GM18867 (cell line): ENCODE measurements around the gene RFTN2.
"Not testable (repeated sequence)": the region's sequence is repeated elsewhere in the genome, so short reads cannot be mapped to it uniquely, and the experiment has no call there.

Experiments
- ATAC-seq: cut with Tn5 transposase; IDR thresholded peaks from one replicate; pipeline ENCODE4 v1.9.1; 2021; ENCODE audit warnings: mild to moderate bottlenecking, moderate library complexity; ENCODE audit not compliant: unreplicated experiment

RFTN2 gene, protein sequence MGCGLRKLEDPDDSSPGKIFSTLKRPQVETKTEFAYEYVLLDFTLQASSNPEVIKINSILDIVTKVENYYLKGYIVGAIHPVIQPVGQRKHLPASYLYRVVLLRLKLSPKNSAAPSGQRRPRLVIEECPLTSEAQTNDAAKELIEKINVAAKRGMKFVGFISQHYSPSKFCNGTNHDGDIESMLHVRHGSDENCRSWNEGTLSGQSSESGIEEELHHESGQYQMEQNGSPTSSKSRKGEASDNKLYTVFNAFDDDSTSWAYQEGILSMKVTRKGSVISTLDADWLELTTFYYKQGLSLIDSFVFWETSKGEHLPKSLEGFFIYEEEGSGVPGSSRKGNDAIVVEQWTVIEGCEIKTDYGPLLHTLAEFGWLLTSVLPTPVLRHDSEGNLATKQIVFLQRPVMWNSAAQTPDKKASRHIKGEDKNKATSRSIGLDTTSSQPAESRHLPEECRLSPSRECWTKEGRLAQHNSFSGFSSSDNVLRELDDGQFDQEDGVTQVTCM

DNA sequence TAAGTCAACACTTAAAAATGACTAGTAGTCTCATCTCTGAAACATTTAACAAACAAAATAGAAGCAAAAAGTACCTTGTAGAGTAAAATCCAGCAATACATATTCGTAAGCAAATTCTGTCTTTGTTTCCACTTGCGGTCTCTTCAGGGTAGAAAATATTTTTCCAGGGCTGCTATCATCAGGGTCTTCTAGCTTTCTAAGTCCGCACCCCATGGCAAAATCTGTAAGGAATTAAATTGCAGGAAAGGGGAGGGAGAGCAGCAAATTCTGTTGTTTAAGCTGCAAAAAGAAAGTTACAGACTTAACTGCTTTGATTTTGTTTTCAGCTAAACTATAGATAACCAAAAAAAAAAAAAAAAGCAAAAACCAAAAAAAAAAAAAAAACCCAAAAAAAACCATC lies at the start of gene RFTN2:
Gene RFTN2 (minus strand): TSS at position 342 of the 400 bp plus-strand sequence. CDS start 129 bp downstream, at position 213.
- no peak for ATAC-seq

DNA sequence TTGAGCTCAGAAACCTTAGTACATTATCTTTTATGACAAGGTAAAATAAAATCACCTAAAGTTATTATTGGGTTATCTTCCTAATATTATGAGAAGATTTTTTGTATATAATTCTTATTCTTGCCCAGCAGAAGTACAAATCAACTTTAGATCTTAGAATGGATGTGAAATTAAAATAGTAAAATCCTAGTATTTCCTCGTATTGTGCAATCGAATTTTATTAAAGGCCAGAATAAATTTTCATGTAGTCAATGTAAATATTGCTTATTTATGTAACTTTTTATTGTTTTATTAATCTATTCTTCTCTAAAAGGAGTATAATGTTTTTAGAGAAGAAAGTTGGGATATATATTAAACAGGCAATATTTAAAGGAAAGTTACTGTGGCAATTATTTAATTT lies 42.5 kb upstream of the RFTN2 start:
- no peak for ATAC-seq

DNA sequence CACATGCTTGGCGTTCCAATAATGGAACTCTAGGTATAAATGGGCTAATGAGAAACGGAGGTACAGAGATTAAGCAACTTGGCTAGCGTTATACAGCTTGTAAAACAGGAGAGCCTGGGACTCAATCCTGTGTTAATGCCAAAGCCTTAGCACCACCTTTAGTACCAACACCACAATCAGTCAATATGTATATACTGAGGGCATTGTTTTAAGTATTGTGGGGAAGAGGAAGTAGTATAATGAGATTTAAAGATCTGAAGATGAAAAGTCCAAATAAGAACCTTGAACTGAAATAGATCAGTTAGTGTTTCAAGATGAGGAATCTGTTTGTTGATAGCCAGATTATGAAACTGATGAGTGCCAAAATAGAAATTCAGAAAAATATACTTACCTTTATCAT lies 37.9 kb upstream of the RFTN2 start:
- no peak for ATAC-seq

DNA sequence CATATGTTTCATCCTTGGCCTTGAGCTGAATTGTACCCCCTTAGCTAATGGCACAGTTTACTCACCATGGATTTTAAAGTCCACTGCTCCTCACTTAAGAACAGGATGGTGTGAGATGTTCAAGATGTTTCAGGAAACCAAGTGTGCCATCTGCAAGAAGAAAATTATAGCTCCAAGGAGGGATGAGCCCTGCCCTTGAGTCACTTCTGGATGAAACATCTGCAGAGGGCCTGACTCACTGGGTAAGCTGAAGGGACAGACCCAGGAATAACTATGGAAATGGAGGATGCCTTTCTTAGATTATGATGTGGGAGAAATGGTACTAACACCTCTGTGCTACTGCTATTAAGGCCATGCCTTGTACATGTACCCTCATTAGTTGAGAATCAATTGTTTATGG lies 36.2 kb upstream of the RFTN2 start:
- ATAC-seq = no peak

DNA sequence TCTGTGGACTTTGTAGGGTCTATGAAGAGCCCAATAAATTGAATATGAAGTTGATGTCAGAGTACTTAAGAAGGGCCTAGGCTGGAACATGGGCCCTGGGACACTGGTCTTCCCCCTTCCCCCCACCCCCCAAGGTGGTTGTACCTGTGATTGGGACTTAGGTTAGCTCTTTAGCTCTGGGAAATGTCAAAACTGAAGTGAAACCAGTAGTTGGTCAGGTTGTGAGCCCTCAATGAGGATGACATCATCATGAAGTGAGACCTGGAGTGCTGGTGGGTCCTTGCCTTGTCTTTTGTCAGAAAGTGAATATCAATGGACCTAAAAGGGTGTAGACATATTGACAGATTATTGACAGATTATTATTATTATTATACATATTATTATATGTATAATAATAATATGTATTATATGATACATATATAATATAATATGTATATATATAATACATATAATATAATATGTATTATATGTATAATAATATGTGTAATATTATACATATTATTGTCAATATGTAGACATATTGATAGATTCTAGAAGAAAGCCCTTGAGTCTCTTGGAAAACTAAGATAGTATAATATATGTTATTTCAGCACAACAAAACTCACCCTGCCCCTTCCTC lies 35.1 kb upstream of the RFTN2 start:
- peak; percentile 83 for ATAC-seq

DNA sequence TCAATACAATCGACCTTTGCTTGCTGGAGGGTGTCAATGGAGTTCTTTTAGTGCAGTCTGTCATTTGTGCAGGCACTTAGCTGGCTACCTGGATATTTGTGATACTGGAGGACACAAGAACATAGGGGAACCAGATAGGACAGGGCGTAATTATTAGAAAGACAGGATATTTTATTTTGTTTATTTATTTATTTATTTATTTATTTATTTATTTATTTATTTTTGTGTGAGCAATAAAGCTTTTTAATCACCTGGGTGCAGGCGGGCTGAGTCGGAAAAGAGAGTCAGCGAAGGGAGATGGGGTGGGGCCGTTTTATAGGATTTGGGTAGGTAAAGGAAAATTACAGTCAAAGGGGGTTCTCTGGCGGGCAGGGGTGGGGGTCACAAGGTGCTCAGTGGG lies 33.8 kb upstream of the RFTN2 start:
- ATAC-seq = not testable (repeated sequence)

DNA sequence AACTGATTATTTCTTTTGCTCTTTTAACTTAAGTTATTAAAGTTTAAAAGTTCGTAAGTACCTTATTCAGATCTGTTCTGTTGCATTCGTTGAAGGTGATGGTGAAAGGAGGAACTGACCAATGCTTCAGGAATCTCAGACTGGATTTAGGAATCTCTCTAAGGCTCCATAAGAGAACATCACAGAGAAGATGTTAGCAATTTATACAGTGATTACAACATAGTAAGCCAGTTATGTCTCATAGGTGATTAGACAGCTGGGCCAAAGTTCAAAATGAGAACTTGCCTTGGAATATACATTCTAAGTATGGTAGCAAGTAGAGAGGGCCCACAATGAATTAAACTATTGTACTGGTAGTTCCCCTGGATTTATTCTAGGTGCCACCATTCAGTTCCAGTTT lies 32.9 kb upstream of the RFTN2 start:
- ATAC-seq = no peak

DNA sequence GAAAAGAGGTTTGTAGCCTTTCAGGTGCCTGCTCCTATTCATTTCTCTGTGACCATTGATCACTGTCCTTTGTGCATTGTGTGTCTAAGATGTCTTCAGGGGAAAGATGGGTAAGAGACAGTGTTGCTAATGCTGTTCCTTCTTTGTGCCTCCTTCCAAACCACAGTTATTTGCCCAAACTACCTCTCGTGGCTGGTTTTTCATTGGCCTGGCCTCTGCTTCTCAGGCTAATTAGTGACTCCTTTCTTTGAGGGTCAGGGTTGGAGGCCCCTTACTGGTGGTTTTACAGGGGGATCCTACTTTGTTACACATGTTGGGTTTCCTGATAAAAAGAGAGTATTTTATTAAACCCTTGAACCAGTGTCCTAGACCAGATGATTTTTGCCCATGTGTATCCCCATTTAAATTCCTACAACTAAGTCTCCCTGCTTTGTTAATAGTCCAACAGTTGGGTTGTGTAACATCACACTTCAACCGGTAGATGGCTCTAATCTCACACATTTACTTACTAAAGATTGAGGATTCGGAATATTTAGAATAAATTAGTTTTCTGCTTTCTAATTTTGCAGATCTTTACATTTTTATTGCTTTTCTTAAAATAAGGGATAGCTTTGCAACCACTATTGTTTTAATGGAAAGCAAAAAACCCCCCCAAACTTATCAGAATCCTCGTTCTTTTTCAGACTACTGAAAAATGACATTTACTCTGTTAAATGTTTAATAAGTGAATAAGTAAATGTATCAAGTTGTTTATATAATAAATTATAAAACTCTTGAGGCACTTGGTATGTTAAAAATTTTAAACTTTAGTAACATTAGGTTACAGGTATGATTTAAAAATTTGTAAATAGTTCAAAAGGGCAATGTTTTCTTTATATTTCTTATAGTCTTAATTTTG lies 32.2 kb upstream of the RFTN2 start:
- no peak for ATAC-seq

DNA sequence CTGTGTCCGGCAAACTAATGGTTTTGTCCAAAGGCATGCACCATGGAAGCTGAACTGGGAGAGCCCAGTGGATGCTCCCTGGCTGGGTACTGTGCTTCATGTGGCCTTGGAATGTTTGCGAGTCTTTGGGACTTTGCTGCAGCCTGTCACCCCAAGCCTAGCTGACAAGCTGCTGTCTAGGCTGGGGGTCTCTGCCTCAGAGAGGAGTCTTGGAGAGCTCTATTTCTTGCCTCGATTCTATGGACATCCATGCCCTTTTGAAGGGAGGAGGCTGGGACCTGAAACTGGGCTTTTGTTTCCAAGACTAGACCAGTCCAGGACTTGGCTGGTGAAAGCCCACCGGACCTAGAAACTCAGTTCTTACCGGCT lies 31.4 kb upstream of the RFTN2 start:
- ATAC-seq = no peak

DNA sequence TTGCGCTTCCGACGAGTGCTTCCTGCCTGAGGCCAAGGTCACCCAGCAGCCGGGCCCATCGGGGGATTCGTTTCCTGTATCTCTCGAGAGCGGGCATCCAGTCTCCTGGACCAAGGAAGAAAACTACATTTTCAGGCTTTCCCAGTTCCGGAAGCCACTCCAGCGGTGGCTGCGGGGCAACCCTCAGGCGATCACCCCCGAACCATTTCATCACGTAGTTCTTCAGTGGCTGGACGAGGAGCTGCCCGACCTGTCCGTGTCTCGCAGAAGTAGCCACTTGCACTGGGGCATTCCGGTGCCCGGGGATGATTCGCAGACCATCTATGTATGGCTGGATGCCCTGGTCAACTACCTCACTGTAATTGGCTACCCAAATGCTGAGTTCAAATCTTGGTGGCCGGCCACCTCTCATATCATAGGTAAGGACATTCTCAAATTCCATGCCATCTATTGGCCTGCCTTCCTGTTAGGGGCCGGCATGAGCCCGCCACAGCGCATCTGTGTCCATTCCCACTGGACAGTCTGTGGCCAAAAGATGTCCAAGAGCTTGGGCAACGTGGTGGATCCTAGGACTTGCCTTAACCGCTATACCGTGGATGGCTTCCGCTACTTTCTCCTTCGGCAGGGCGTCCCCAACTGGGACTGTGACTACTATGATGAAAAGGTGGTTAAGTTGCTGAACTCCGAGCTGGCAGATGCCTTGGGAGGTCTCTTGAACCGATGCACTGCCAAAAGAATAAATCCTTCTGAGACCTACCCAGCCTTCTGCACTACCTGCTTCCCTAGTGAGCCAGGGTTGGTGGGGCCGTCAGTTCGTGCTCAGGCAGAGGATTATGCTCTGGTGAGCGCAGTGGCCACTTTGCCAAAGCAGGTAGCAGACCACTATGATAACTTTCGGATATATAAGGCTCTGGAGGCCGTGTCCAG lies 30.8 kb upstream of the RFTN2 start:
- no peak for ATAC-seq

DNA sequence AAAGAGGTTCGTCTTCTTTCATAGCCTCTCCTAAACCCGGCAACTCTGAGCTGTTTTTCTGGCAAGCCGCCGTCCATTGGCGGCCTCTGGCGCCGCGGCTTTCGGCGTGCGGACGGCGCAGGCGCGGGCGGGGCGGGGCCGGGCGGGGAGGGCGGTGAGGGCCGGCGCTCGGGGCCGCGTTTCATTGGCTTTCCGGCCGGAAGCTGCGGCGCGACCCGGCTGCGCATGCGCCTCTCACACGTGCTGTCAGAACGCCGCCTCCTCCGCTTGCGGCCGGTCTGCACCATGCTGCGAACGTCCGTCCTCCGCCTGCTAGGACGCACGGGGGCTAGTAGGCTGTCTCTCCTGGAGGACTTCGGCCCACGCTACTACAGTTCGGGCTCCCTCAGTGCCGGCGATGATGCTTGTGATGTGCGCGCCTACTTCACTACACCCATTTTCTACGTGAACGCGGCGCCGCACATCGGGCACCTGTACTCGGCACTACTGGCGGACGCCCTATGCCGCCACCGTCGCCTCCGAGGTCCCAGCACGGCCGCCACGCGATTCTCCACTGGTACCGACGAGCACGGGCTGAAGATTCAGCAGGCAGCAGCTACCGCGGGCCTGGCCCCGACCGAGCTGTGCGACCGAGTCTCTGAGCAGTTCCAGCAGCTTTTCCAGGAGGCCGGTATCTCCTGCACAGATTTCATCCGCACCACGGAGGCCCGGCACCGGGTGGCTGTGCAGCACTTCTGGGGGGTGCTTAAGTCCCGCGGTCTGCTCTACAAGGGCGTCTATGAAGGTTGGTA lies 29.9 kb upstream of the RFTN2 start, which contains the start of gene MARS2:
Gene MARS2 (plus strand): TSS at position 249 of the 791 bp plus-strand sequence. CDS start 37 bp downstream, at position 286.
- peak; percentile 87 for ATAC-seq

DNA sequence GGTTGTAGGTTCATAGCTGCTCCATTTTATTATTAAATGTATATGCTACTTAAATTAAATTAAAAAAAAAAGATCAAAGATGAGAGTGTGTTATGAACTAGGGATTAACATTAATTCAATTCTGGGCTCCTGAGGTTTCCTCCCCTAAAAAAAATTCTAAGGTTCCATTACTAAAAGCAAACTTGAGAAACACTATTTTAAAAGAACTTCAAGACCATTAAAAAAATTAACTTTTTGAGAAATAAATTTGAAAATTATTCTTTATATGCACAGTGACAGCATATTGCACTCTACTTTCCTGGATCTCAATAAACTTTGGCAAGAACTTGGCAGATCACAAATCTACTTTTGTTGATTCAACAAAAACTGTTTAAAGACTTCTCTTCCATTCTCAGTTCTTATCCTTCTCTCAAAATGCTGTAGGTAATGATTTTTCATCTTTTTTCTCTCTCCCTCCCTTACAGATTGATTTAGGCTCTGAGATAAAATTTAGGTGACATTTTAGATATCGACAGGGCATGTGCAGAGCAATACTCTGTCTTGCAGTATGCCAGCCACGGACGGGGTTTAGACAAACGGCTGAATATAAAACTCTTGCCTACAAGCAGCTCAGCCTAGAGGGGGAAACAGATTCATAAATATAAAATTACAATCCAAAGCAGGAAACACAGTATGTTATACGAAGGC lies 29.2 kb upstream of the RFTN2 start:
- peak; percentile 34 for ATAC-seq

DNA sequence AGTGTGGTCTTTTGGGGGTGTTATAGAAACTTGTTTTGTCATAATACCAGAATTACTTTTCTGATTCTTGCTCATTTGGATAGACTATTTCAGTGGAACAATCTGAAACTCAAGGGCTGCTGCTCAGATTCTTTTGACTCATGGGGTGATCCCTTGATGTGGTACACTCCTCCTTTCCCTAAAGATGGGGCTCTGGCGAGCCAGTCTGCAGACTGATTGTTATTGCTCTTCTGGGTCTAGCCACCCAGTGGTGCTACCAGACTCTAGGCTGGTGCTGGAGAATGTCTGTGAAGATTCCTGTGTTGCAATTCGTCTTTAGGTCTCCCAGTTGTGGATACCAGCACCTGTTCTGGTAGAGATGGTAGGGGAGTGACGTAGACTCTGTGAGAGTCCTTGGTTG lies 25.6 kb upstream of the RFTN2 start:
- no peak for ATAC-seq

DNA sequence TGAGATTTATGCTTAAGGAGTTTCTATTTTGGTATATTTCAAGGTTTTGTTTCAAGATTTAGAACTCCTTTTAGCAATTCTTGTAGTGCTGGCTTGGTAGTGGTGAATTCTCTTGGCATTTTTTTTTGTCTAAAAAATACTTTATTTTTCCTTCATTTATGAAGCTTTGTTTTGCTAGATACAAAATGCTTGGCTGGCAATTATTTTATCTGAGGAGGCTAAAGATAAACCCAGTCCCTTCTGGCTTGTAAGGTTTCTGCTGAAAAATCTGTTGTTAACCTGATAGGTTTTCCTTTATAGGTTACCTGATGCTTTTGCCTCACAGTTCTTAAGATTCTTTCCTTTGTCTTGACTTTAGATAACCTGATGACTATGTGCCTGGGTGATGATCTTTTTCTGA lies 24.3 kb upstream of the RFTN2 start:
- not testable (repeated sequence) for ATAC-seq

DNA sequence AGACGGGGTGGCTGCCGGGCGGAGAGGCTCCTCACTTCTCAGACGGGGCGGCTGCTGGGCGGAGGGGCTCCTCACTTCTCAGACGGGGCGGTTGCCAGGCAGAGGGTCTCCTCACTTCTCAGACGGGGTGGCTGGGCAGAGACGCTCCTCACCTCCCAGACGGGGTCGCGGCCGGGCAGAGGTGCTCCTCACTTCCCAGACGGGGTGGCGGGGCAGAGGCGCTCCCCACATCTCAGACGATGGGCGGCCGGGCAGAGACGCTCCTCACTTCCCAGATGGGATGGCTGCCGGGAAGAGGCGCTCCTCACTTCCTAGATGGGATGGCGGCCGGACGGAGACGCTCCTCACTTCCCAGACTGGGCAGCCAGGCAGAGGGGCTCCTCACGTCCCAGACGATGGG lies 21.2 kb upstream of the RFTN2 start:
- ATAC-seq = not testable (repeated sequence)

DNA sequence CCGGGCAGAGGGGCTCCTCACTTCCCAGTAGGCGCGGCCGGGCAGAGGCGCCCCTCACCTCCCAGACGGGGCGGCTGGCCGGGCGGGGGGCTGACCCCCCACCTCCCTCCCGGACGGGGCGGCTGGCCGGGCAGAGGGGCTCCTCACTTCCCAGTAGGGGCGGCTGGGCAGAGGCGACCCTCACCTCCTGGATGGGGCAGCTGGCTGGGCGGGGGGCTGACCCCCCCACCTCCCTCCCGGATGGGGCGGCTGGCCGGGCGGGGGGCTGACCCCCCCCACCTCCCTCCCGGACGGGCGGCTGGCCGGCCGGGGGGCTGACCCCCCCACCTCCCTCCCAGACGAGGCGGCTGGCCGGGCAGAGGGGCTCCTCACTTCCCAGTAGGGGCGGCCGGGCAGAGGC lies 20.6 kb upstream of the RFTN2 start:
- ATAC-seq = not testable (repeated sequence)

DNA sequence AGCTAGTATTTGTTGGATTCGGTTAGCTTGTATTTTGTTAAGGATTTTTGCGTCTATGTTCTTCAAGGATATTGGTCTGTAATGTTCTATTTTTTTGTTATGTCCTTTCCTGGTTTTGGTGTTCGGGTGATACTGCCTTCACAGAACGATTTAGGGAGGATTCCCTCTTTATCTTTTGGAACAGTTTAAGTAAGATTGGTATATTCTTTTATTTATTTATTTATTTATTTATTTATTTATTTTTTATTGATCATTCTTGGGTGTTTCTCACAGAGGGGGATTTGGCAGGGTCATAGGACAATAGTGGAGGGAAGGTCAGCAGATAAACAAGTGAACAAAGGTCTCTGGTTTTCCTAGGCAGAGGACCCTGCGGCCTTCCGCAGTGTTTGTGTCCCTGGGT lies 19.8 kb upstream of the RFTN2 start:
- not testable (repeated sequence) for ATAC-seq

DNA sequence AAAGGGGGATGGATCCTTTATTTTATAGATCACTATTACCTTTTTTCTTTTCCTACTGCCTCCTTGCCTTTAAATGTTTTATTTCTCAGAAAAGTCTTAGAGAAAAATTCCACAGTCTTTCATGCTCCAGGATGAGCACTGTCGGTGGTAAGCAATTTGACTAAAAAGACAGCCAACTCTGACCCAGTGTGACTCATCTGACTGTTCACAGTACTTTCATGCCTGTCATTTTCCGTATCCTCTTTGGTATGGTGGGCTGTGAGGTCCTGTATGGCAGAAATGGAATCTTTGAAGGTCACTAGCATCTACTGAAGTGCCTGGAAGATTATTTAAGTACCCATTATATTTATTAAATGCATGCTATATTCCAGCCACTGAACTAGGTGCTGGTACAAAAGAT lies 2.1 kb upstream of the RFTN2 start:
- ATAC-seq = no peak

DNA sequence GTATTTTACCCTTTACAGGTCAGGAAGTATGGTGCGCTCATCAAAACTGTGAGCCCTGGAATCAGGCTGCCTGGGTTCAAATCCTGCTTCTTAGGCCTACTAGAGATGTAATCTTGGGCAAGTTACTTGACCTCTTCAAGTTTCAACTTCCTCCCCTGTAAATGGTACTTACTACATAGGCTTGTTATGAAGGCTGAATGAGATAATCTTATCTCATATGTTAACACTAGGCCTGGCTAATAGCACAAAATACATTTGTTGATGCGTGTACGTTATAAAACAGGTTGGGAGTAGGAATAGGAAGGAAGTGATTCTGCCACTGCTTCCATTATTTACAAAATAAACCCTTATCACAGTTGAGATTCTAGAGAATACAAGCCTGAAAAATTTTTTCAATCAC lies 1.7 kb upstream of the RFTN2 start:
- no peak for ATAC-seq
